GM21529 (cell line): ENCODE data around the gene IRF5.
A peak's percentile ranks its signal among the peaks of the same experiment; 100 is the strongest.

ENCODE experiments used
- ATAC-seq: cut with Tn5 transposase; IDR thresholded peaks from one replicate; pipeline ENCODE4 v1.9.1; 2021; ENCODE audit not compliant: unreplicated experiment

Gene IRF5

GRCh38 chr7:128919881-128920799, 17.6 kb upstream of the IRF5 start:
- ATAC-seq, result no peak

DNA sequence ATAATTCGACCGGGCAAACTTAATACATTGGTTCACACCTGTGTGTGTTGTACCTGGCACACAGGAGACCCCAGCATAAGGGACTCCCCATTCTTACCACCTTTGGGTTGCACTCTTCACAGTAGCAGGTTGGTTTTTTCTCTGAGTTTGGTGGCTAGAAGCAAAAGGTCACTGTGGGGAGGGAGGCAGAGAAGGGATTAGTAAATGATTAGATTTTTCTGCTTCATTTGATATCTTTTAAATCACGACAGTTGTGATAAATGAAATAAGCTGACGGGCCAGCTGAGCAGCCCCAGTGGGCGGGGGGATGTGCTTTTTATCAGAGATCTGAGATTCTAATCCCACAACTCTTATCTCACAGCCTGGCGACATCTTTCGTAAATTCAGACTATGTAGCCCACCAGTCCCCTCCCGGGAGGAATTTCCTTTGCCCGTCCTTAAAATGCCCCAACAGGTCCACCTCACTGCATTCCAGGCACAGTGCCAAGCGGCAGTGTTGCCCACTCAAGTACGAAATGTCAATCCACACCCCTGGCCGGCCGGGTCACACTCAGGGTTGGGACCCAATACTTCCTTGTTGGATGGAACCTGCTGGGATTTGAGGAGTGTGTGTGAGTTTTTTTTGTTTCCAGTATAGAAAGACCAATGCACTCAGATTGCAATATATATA, 16.7 kb upstream of the IRF5 start:
- ATAC-seq, result no peak

GRCh38 chr7:128921866-128922440, 15.8 kb upstream of the IRF5 start:
- no peak for ATAC-seq

GRCh38 chr7:128922496-128923410, 15.0 kb upstream of the IRF5 start:
- no peak for ATAC-seq

- ATAC-seq, result no peak
Observed at GRCh38 chr7:128923411-128923800, 14.3 kb upstream of the IRF5 start.

DNA sequence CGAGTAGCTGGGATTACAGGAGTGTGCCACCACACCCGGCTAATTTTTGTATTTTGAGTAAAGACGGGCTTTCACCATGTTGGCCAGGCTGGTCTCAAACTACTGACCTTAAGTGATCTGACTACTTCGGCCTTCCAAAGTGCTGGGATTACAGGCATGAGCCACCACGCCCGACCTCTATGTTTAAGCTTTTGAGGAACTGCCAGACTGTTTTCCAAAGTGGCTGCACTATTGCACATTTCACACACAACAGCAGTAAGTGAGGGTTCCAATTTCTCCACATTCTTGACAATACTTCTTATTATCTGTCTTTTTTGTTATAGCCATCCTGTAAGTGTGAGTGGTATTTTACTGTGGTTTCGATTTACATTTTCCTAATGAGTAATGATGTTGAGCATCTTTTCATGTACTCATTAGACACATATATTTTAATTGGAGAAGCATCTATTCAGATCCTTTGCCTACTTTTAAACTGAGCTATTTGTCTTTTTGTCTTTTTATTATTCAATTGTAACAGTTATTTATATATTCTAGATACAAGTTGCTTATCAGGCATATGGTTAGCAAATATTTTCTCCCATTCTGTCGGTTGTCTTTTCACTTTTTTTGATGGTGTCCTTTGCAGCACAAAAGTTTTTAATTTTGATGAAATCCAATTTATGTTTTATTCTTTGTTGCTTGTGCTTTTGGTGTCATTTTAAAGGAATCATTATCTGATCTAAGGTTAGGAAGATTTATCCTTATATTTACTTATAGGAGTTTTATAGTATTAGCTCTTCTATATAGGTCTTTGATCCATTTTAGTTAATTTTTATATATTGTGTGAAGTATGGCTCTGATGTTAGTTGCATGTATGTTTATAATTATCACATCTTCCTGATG, 12.8 kb upstream of the IRF5 start:
- no peak for ATAC-seq

- no peak for ATAC-seq
Observed at GRCh38 chr7:128928159-128928813, 9.4 kb upstream of the IRF5 start.

- no peak for ATAC-seq
Observed at GRCh38 chr7:128928882-128929788, 8.6 kb upstream of the IRF5 start.

DNA sequence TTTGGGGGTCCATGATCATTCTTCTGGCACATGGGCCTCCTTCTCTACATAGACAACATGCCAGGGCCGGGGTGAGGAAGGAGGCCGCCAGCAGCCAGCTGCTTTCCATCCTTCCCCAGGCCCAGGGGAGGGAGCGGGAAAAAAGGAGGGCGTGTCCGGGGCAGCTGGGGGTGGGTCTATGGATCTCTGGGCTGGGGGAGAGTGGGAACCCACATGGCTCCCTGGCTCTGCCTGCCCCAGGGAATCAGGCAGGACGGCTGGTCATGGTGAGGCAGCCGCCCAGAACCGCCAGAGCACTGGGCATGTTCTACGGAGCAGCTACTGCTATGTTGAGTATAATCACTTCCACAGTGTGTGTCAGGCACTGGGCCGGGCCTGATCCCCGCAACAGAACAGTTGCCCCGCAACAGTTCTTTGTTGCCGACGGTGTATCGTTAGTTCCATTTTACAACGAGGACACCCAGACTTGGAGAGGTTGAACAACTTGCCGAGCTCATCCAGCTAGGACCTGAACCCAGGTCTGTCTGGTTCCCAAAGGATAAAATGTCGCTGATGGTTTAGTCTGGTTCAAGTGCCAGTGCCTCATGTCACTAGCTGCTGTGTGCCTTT, 6.4 kb upstream of the IRF5 start:
- no peak for ATAC-seq

DNA sequence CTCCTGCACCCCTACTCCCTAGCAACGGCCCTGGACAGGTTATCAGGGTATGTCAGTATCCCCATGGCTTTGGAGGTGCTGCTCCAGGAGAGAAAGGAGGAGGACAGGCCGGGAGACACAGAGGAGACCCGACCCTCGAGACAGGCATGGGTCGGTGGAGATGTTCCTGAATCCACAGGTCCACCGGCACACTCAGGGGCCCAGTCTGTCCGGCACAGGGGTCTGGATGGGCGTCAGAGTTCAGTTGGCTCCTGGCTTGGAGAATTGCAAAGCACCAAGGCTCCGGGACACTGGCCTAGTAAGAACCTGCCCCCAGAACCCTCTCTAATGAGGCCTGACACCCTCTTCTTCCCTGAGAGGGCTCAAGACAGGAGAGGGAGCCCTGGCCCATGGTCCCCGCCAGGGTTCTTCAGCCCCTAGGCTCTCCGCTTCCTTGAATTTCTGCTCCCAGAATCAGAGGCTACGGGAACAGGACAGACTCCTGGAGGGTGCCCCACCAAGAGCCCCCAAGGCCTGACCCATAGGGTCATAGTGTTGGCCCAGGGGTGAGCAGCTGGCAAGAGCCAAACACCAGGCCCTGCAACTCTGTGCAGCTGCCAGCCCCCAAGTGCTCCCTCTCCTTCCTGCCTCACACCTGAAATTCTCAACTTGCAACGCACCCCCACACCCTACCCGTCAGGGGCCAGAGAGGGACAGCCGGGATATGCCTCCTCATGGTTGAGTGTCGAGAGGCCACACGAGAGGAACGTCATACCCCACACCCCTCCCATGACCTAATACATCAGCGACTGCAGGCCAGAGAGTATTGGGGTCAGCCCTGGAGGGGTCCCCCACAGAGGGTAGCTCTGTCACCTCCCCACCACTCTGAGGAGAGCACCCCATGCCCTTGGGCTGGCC, 5.5 kb upstream of the IRF5 start:
- no peak for ATAC-seq

DNA sequence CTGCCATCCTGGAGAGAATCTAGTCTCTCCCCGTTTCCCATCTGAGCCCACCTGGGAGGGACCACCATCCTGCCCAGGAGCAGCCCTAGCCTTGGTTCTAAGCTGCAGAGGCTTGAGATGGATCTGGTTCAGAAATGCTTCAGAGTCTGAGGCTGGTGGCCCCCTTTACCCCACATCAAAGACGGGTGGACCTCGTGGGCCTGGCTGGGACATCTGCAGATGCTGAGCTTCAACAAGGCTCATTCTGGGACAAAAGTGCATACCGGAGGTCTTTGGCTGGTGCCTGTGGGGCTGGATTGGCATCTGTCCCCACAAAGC, 4.9 kb upstream of the IRF5 start:
- no peak for ATAC-seq

- peak; percentile 41 for ATAC-seq
Observed at GRCh38 chr7:128933180-128933891, 4.4 kb upstream of the IRF5 start.

DNA sequence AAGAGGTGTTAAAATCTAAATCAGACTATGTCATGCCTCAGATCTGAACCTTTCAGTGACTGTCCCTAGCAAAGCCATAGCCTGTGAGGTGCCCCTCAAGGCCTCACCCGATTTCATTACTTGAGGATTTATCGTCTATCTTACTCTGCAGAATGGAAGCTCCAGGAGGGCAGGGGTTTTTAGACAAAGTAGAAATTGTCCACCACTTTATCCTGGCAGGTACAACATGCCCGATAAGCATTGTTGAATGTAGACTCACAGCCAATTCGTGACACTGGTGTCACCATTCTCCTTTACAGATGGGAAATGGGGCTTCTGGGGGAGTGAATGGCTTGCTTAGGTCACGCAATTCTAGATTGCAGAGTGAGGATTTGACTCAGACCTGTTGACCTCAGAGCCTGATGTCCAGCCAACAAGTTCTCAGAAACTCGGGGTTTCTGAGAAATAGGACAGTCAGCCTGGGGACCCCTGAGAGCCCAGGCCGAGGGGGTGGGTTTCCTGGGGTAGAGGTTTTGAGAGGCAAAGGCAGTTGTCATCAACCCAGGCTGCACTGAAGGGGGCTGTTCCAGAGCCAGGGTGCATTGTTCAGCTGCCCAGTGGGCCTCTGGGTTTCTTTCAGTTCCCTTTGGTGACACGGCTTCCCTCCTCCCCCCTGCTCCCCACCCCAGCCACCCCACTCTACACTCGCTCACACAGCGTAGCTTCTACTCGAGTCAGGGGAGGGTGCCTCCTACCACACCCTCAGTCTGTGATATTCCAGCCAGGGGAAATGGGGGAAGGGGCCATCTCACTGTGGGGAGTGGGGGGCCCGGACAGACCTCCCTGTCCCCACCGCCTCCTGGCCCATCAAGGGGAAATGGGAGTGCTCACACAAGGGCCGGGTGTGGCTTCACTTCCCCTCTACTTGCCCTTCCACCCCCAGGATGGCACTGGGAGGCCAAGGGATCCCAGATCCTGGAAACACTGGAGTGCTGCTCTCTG, 3.1 kb upstream of the IRF5 start:
- peak; percentile 36 for ATAC-seq

- no peak for ATAC-seq
Observed at GRCh38 chr7:128935342-128935730, 2.4 kb upstream of the IRF5 start.

DNA sequence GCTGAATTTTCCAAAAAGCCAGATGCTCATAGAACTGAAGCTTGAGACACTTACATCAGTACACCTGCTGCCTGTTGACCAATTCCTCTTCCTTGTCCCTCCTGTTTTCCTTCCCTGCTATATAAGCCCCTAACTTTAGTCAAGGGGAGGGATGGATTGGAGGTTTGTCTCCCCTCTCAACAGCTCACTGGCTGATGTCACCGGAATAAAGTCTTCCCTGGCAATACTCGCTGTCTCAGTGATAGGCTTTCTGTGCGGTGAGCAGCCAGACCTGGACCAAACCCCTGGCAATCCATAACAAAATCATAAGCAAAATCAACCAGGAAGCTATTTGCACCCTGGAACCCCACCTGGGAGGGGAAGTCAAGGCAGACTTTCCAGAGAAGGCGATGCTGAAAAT, 929 bp upstream of the IRF5 start:
- no peak for ATAC-seq
